ENCODE measurements around the gene FAM20C.

FAM20C gene

DNA sequence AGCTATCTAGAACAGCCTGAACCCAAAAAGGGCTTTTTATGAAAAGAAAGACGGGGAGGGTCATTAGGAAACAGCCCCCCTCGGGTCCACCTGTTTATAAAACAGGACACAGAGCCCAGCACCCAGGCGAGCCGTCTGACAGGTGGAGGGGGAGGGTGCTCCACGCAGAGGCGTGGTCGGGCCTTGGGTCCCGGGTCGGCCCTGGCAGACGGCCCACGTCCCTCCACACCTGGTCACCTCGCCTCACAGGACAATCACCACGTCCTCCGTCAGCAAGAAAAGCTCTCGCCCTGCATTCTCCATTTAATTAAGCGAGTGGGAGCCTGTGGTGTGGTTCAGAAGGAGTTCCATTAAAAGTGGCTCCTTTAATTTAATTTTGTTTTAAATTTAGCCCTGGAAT lies 55.3 kb downstream of the FAM20C start:
- no peak for DNase-seq

DNA sequence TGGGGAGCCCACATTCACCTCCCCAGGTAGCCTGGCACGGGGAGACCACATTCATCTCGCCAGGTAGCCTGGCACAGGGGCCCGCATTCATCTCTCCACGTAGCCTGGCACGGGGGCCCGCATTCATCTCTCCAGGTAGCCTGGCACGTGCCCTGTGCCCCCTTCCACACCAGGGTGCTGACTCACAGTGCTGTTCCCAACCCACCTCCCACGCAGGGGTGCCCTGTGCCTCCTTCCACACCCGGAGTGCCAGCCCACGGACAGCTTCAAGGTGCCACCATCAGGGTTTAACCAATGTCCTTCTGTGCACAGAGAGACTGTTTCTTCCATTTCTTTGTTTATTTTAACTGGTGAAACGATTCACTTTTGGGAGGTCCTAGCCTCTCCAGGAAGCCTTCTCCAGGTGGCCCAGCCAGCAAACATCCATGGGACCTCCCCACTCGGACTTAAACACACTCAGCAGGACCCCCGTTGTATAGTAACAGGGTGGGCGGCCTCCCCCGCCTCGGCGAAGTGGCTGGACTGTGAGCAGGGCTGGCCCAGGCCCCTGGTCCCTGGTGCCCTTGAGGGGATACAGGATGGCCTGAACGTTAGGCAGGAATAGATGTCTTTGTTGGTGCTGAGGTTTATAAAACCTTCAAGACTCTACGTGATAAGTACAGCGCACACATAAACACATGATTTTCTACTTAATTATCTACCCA lies 56.5 kb downstream of the FAM20C start:
- DNase-seq = no peak

DNA sequence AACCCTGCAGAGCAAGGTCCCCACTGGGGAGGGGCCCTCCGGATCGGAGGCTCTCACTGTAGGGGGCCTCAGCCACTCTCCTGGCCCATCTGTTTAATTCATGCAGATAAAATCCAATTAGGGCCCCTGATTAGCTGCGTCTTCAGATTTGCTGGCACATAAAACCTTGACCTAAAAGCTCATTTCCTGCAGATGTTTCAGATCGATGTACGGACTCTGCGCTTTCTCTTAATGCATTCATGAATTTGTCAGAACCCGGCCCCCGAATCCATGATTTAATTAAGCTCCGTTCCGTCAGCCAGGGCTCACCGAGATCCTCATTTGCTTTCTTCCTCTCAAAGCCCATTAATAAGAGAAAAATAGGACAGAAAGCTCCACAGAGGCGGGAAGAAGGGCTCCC lies 57.6 kb downstream of the FAM20C start:
- DNase-seq = no peak

DNA sequence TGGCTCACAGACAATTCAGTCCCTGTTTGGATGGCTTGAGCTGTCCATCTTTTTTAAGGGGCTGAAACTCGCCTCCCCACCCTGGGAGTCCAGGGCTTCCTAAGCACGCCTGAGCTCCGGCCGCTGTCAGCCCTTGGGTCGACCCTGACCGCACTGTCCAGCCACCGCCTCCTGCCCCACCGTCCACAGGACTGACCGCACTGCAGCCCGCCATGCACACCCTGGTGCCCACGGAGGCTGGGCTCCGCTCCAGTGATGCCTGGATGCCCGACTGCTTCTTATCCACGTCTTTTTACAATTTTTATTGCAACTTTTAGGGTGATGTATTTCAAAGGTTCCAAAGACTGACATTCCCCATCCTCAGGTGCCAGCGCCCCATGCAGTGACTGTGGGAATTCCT lies 58.2 kb downstream of the FAM20C start:
- no peak for DNase-seq

DNA sequence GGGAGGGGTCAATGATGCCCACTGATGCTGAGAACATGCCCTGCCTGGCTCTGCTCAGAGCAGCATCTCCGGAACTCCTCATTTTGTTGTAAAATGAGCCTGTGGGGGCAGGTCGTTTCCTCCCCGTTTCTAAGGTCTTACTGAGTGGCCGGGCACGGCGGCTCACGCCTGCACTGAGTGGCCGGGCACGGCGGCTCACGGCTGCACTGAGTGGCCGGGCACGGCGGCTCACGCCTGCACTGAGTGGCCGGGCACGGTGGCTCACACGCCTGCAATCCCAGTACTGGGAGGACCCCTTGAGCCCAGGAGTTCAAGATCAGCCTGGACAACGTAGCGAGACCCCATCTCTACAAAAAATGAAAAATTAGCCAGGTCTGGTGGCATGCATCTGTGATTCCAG lies 58.6 kb downstream of the FAM20C start:
- DNase-seq = no peak

DNA sequence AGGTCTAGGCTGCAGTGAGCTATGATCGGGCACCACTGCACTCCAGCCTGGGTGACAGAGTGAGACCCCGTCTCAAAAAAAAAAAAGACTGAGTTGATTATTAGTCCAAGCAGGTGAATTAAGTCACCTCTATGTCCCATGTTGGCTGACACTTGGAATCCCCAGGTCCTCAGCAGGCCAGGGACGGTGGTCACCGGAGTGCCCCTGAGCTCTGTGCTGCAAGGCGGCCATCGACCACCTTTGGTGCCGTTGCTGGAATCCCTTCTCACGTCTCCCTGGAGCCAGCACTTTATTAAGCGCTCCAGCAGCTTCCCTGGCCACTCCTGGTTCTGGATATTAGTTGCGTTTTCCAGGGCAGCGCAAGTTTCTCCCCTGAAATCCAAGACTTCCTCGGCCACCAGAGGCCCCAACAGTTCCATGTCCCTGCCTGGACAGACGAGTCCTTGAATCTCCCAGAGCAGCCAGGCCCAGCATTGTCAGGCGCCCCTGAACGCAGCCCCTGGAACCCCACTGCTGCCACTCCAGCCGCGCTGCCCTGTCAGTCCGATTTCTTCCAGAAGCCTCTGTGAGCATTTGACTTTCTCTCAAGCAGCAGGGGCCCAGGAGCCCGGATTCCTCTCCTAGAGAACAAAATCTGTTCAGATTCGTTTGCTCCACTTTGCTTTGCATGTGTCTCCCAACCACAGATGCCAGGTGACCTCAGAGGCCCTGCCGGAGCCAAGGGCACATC lies 59.2 kb downstream of the FAM20C start:
- DNase-seq = no peak

DNA sequence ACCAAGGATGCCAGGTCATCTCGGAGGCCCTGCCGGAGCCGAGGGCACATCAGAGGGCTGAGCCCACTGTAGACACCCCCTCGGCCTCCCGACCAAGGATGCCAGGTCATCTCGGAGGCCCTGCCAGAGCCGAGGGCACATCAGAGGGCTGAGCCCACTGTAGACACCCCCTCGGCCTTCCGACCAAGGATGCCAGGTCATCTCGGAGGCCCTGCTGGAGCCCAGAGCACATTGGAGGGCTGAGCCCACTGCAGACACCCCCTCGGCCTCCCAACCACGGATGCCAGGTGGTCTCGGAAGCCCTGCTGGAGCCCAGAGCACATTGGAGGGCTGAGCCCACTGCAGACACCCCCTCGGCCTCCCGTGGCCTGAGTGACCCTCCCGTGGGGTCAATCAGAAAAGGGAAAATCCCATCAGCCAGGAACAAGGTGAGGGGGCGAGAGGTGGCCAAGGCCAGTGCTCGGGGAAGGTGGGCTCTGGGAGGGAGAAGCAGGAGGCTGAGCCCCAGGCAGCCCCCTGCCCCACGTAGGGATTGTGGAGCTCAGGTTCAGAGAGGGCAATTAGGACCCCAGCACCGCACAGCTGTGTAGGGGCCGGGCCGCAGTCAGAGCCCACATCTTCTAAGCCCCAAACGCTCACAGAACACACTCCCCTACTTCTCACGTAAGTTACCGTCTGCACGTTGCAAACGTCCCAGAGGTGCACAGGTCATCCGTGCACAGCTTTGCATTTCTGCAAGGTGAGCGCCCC lies 60.0 kb downstream of the FAM20C start:
- DNase-seq = no peak

DNA sequence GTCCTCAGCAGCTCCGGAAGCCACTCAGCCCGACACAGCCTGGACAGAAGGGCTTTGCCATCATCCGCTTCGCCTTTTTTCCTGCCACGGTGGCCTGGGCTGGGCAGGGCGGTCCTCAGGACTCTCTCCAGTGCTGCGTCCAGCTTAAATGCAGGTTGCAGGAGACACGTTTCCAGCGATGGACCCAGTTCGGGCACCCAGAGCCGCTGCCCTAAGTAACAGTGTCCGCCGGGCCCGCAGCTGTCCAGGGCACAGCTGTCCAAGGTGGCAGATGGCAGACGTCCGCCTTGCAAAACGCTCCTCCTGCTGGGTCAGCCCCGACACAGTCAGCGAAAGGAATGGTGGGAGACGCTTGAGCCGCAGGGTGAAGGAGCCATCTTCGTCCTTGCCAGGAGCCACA lies 60.6 kb downstream of the FAM20C start:
- DNase-seq = no peak

DNA sequence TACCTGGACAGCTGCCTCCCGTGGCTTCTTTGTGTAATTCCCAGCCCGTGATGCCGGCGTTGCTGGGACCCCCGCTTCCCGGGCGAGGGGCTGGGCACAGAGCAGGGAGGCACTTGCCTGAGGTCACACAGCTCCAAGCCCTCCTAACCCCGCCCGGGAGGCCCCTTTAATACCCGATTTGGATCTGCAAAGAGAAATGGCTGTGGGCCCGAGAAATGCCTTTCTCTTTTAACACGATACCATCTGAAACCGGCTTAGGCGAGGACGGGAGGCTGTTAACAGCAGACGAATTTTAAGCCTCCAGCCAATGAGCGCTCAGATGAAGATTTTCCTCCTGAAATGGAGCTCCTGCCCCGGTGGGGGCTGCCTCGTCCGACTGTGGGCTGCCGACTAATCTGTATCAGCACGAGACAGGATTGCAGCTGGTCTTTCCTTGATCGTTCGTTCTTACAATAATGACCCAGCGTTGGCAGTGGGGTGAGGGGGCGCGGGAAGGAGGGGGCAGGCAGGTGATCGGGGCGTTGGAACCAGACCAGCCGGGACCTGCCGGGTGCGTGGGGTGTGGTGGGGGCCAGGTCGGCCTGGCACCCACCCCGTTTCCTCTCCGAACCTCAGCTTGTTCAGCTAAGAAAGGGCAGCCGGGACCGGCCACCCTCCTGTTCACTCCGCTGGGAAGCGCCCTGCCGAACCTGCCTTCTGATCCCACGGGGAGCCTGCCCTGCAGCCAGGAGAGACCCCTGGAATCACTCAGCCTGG lies 61.4 kb downstream of the FAM20C start:
- DNase-seq = no peak

DNA sequence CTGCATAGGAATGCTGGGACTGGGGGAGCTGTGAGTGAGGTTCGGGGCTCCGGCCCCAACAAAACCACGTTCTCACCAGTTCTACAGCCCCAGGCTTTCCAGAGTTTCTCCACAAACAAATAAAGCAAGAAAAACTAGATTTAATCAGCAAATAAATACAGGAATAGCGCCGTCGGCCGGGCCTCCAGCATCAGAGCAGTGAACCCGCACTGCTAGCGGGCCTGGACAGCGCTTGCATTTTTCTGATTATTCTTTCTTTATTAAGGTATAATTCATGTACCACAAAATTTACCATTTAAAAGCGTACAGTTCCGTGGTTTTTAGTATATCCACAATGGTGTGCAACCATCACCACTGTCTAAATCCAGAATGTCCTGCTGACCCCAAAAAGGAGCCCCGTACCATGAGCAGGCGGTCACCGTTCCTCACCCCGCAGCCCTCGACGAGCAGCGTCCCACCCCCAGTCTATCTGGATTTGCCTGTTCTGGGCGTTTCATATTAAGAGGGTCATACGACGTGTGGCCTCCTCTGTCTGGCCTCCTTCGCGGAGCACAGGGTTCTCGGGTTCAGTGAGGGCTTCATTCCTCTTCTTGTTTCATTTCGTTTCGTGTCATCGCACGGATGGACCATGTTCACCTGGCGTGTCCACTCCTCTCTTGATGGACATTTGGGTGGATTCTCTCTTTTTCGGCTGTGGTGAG lies 62.1 kb downstream of the FAM20C start:
- DNase-seq = no peak

DNA sequence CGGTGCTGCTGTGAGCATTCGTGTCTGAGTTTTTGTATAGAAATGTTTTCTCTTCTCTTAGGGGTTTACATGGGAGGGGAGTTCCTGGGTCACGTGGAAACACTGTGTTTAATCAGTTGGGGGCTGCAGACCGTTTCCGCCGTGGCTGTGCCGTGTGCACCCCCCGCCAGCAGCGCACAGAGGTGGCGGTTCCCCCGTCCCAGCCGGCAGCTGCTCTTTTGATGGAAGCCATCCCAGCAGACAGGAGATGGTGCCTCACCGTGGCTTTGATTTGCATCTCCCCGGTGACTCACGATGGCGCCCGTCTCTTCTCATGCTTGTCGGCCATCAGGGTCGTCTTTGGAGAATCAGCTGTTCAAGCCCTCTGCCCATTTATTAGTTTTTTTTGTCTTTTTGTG lies 62.7 kb downstream of the FAM20C start:
- no peak for DNase-seq

DNA sequence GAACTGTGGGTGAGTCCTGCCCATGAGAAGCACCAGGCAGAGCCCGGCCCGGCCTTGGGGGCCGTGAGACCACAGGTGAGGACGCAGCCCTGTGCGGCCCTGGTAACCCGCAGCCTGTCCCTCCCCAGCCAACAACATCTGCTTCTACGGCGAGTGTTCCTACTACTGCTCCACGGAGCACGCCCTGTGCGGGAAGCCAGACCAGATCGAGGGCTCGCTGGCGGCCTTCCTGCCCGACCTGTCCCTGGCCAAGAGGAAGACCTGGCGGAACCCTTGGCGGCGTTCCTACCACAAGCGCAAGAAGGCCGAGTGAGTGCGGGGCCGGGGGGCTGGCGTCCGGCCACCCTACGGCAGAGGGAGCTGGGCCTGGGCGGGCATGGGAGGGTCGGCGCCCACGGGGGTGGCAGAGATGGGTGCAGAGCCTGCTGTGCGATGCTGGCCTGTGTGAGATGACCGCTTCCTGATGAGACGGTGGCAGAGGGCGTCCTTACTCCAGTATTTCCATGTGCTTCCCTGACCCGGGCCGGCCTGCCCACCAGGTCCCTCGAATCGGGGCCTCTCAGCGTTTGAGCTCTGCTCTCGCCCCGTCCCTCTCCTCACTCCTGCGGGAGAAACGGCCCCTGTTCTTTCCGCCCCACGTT lies 63.5 kb downstream of the FAM20C start:
- DNase-seq = no peak

DNA sequence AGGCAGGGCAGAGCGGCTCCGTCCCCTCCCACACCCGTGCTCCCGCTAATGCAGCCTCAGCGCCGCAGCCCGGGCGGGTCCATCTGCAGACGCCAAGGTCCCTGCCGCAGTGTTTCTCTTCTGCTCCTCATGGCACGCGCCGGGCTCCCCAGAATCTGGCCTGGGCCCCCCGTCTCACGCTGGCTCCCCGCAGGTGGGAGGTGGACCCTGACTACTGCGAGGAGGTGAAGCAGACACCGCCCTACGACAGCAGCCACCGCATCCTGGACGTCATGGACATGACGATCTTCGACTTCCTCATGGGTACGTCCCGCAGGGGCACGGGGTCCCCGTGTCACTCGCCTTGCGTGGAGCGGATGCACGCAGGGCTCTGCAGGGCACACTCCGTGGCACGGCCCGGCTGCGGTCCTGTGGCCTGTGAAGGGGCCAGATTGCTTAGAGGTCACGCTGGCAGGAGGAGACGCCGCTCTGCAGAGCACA lies 64.1 kb downstream of the FAM20C start:
- DNase-seq = no peak

DNA sequence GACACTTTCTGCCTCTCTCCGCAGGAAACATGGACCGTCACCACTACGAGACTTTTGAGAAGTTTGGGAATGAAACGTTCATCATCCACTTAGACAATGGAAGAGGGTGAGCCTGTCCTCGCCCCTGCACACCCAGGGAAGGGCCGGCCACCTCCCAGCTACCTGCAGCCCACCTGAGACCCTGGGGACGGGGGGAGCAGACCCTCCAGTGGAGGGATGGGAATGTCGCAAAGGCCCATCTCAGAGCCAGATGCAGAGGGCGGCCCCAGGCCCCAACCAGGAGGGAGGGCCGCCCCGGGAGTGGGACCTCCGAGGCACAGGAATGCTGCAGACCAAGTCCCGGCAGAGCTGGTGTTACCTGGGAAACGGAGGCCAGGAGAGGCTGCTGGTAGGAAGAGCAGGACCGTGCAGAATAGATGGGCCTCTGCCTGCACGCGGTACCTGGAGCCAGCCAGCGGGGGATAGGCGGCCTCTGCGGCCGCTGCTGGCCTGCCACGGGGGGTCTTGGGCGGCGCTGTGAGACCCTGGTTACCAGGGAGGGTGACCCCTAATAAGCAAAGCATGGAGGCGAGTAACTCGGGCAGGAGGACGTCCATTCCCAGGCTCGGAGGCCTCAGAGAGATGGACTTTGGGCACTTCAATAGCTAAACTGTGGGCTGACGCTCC lies 64.7 kb downstream of the FAM20C start:
- no peak for DNase-seq

DNA sequence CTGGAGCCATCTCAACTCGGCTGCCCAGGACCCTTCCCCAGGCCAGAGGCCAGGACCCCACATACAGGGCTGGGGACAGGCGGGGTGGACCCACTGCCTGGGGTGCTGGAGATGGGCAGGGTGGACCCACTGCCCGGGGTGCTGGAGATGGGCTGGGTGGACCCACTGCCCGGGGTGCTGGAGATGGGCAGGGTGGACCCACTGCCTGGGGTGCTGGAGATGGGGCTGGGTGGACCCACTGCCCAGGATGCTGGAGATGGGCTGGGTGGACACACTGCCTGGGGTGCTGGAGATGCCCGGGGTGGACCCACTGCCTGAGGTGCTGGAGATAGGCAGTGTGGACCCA lies 65.2 kb downstream of the FAM20C start:
- DNase-seq = no peak

DNA sequence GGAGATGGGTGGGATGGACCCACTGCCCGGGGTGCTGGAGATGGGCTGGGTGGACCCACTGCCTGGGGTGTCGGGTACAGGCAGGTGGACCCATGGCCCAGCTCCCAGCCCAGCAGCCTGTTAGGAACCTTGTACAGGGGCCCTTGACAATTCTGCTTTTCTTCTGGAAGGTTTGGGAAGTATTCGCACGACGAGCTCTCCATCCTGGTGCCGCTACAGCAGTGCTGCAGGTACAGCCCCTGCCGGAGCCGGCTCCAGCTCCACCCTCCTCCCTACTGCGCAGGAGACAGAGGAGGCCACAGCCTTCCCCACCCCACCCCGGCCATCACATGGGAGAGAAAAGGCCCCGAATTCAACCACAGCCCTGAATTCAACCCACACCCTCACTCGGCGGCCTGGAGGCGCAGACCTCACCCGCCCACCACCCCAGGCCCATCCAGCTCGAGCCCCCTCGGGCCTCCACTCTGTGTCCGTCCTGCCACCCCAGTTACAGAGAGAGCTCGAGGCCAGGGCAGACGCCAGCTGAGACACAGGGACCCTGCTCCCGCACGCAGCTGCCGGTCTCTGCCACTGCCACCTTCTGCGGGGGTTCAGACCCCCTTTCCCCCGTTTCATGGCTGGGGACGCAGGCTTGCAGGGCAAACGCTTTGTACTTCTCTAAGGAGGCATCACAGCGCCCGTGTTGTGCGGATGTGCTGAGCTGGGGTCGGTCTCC lies 66.3 kb downstream of the FAM20C start:
- no peak for DNase-seq

DNA sequence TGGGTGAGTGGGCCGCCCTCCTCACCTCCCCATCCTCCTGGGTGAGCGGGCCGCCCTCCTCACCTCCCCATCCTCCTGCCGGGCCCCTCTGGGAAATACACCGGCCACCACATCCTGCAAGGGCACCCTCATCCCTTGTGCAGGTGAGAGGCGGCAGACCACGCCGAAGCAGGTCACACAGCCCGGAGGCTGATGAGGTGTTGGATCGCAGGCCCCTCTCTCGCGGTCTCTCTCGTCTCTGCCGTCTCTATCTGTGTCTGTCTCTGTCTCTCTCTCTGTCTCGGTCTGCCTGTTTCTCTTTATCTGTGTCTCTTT lies 66.8 kb downstream of the FAM20C start:
- DNase-seq = no peak

DNA sequence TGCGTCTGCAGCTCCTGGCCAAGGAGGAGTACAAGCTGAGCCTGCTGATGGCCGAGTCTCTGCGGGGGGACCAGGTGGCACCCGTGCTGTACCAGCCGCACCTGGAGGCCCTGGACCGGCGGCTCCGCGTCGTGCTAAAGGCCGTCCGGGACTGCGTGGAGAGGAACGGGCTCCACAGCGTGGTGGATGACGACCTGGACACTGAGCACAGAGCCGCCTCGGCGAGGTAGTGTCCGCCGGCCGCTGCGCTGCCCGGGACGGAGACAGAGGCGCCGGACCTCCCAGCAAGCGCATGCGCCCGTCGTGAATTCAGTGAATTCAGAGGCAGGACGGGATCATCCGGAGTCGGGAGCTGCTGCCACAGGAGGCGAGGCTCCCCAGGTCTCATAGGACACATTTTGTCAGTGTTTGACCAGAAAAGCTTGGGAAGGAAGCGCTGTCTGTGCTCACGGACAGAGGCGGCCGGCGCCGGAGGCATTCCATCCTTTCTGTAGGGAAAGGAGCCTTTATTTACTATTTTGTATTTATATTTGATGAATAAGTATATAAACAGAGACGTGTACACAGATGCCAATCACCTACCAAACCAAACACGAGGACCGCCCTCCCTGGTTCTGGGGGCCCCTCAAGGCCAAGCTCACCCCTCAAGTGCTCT lies 67.5 kb downstream of the FAM20C start:
- no peak for DNase-seq

DNA sequence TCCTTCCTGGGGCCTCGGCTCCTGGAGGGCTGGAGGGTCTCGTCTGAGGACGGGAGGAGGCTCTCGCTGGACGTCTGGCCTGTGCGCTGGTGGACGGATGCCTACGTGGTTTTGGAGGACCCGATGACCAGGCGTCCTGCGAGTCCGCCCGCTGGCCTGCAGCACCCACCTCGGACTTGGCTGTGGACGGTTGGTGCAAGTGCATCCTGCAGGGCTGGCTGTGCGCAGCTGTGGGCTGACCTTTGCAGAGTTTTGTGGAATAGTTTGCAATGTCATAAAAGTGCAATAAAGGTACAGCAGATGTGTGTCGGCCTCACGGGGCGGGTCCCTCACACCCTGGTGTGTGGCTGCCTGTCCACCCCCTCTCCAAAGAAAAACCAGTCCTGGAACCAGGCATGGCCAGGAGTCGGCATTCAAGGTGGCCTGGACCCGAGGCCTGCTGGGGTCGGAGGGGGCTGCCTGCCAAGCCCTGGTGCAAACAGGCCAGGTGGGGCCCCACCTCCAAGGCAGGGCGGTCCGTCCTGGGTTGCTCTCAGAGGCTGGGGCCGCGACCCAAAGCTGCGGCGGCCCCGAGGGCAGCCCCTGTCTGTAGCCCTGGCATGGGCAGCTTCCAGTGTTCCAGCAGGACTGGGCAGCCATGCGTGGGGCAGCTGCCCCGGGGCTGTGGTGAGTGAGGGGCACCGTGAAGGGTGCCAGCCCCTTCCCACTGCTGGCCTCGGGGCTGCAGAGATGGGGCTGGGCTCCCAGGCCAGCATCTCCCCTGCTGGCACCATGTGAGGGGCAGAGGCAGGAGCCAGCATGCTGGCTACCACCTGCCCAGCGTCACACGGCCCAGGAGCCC lies 68.3 kb downstream of the FAM20C start:
- no peak for DNase-seq
